HG02981 (cell line): ENCODE measurements around the gene DHDDS.
"Not testable (repeated sequence)": the region's sequence is repeated elsewhere in the genome, so short reads cannot be mapped to it uniquely, and the experiment has no call there.

Experiments used
- ATAC-seq: cut with Tn5 transposase; IDR thresholded peaks from one replicate; pipeline ENCODE4 v1.9.1; 2021; ENCODE audit warnings: mild to moderate bottlenecking, moderate library complexity; ENCODE audit not compliant: unreplicated experiment

The DHDDS gene

GRCh38 chr1:26474818-26475217 lies 42.7 kb downstream of the DHDDS start:
- no peak for ATAC-seq

- no peak for ATAC-seq
Observed at GRCh38 chr1:26475989-26476388, 43.9 kb downstream of the DHDDS start.

- ATAC-seq: no peak
Observed at GRCh38 chr1:26476958-26477357, 44.8 kb downstream of the DHDDS start.

- no peak for ATAC-seq
Observed at GRCh38 chr1:26477446-26478152, 45.5 kb downstream of the DHDDS start.

- ATAC-seq: no peak
Observed at GRCh38 chr1:26478159-26478558, 46.0 kb downstream of the DHDDS start.

- no peak for ATAC-seq
Observed at GRCh38 chr1:26478988-26479387, 46.9 kb downstream of the DHDDS start.

GRCh38 chr1:26482921-26483320 lies 50.8 kb downstream of the DHDDS start:
- no peak for ATAC-seq

- ATAC-seq: no peak
Observed at GRCh38 chr1:26483980-26484379, 51.9 kb downstream of the DHDDS start.

- ATAC-seq: no peak
Observed at GRCh38 chr1:26490155-26490554, 58.0 kb downstream of the DHDDS start.

- ATAC-seq: no peak
Observed at GRCh38 chr1:26493267-26493666, 61.1 kb downstream of the DHDDS start.

GRCh38 chr1:26493938-26494337 lies 61.8 kb downstream of the DHDDS start:
- no peak for ATAC-seq

- no peak for ATAC-seq
Observed at GRCh38 chr1:26496861-26497260, 64.7 kb downstream of the DHDDS start.

GRCh38 chr1:26498894-26499293 lies 66.8 kb downstream of the DHDDS start:
- ATAC-seq: no peak

- ATAC-seq: peak; percentile 61
Observed at GRCh38 chr1:26500488-26501175, 68.5 kb downstream of the DHDDS start.

GRCh38 chr1:26510711-26511110 lies 78.6 kb downstream of the DHDDS start:
- not testable (repeated sequence) for ATAC-seq

- not testable (repeated sequence) for ATAC-seq
Observed at GRCh38 chr1:26515836-26516235, 83.7 kb downstream of the DHDDS start.

GRCh38 chr1:26516987-26517765 lies 85.1 kb downstream of the DHDDS start:
- no peak for ATAC-seq

GRCh38 chr1:26517766-26518049 lies 85.6 kb downstream of the DHDDS start:
- ATAC-seq: no peak

- no peak for ATAC-seq
Observed at GRCh38 chr1:26518355-26518754, 86.2 kb downstream of the DHDDS start.

GRCh38 chr1:26520339-26520738 lies 88.2 kb downstream of the DHDDS start:
- ATAC-seq: no peak
